Glomerular visceral epithelial cell (primary cell): Measurements from ENCODE around the gene PKHD1.
"Not testable (repeated sequence)": the region's sequence is repeated elsewhere in the genome, so short reads cannot be mapped to it uniquely, and the experiment has no call there.

Experiments
- DNase-seq: peaks from one replicate; pipeline ENCODE4 v3.0.0-alpha.2; 2016; ENCODE audit errors: extremely low spot score

PKHD1 gene

DNA sequence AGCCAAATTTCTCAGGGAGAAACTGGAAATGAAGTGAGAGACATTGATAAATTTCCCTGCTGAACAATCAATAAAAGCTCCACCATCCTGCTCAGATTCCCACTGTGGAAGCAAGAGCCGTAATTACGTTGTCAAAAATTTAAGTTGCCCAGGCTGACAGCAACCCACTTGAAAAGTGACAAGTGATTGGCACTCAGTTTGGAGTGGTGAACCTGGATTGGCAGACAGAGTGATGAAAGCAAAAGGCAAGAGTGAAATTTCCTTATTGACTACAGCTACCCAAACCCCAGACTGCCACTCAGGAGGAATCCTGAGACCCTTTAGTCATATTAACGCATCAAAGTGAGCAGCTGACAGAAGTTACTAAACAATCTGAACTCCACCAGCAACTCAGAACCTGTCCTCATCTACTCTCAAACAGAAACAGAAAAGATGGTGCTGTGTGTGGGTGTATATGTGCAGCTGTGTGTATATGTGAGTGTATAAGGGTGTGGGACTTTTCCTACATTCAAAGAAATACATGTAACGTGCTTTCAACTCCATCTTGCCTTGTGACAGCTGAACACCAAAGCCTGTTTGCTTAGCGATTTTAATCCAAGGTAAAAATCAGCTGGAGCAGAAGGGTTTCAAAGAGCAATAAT, 157.4 kb downstream of the PKHD1 start:
- DNase-seq: no peak

DNA sequence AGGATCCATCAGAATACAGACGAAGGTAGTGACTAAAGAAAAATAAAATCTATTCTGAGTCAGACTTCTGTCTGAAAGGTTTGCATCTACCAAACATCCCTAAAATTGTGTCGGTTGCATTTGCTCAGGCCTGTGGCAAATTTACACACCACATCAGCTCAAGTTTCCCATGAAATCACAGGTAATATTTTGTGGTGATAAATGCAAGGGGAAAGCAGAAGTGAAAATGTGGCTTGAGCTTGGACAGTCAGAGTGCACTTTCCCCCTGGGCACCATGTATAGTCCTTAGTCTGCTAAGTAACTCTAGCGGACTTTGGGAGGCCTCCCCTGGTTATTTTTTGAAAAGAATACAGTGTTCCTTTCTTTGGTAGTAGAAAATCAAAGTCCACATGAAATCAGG, 159.1 kb downstream of the PKHD1 start:
- DNase-seq: no peak

GRCh38 chr6:51927450-51927849, 160.0 kb downstream of the PKHD1 start:
- no peak for DNase-seq

DNA sequence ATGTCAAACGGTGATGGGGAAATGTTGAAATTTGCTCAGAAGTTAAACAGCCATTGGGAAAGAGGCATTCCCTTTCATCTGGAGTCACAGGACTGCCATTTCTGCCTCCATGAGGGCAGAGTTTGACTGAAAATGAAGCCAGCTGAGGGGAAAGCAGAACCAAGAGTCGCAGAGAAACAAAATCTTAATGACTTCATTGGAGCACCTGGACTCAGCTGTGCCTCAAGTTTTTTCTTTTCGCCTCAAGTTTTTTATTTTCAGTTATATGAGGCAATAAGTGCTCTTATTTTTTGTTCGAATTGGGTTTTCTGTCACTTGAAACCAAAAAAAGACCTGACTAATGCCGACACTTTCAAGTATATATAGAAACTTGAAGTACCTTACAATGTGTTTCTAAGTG, 161.3 kb downstream of the PKHD1 start:
- no peak for DNase-seq

DNA sequence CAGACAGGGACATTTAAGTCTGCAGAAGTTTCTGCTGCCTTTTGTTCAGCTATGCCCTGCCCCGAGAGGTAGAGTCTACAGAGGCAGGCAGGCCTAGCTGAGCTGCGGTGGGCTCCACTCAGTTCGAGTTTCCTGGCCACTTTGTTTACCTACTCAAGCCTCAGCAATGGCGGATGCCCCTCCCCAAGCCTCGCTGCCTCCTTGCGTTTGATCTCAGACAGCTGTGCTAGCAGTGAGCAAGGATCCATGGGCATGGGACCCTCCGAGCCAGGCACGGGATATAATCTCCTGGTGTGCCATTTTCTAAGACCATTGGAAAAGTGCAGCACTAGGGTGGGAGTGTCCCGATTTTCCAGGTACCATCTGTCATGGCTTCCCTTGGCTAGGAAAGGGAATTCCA, 164.9 kb downstream of the PKHD1 start:
- not testable (repeated sequence) for DNase-seq

GRCh38 chr6:51918347-51918746, 169.1 kb downstream of the PKHD1 start:
- not testable (repeated sequence) for DNase-seq

DNA sequence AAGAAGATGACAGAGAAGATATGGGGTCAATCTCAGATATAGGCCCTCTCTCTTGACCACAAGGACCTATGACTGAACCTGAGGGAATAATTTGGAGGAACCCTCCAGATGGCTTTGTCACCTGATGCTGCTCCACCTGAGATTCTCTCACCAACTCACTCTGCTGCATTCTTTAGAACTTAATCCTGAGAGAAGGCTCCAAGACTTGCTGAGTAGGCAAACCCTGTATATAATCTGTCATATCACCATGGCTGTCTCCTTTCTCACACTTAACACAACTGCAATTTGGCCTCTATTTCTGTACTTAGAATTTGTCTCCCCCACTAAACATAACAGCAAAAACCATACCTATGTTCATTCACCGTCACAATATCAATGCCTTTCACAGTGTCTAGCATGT, 172.3 kb downstream of the PKHD1 start:
- DNase-seq: no peak

- no peak for DNase-seq
Observed at GRCh38 chr6:51913265-51913664, 174.1 kb downstream of the PKHD1 start.

DNA sequence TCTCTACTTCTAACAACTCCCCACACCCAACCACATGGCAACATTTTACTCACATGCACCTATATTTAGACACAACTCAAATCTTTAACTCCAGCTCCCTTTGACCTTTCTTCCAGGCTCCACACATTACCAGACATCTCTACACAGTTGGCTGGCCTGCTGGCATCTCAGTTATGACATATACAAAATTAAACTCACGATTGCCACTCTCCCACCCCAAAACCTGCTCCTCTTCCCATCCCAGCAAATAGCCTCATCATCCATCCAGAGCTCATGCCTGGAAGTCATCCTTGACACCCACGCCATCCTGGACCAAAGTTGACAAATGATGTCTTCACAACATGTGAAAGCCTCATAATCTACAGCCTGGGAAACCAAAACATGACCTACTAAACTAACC, 176.6 kb downstream of the PKHD1 start:
- no peak for DNase-seq

DNA sequence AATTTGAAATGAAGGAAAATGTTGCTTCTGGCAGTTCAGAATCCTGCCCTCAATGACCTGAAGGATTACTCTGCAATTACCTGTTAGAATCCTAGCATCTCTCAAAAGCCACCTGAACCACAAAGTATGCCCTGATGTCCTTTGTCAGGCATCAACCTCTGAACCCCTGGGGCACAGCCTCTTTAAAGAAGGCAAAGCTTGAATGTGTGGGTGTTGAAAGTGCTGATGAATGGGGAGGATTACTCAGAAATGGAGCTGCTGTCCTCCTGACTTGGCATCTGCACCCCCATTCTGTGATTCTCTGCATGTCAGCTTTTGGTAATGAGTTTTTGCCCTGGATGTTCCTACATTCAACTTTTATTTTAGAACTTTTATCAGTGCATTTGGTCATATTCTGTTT, 179.2 kb downstream of the PKHD1 start:
- DNase-seq: no peak

DNA sequence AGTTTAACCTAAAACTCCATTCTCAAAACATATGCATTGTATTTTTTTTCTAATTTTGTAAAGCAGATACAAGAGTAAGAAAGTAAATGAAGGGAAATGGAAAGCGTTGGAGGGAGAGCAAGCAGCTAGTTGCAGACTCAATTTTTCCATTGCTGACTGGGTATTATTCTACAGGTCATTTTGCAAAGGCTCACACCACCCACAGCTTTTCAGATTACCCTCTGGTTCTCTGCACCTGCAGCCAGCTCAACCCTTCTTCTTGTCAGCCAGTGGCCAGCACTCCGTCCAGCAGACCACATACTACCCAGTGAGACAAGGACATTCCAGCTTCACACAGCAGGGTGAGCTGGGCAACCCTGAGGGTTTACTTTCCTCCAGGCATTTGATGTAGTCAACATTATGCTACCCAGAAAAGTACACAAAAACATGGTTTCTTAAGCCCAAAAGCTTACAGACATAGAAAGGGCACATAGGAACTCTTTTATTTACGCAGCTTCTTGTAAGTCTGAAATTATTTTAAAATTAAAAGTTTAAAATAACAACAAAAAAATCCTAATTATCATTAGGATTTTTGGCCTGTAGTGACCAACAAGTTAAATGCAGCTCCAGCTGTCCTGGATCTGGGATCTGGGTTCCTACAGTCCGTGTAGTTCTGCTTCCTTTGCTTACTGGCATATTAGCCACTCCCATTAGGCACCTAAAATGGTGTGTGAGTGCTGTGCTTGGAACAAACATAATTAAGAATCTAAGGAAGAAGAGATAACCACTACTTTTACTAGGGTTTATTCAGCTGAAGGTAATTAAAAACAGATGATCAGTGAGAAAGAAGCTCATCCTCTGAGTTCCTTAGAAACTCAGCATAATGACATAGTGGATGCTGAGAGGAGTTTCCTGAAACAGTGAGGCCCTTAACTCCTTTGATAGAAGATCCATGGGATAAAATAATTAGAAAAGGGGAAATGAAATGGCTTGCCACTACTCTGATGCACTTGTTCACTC, 185.3 kb downstream of the PKHD1 start:
- DNase-seq: no peak

DNA sequence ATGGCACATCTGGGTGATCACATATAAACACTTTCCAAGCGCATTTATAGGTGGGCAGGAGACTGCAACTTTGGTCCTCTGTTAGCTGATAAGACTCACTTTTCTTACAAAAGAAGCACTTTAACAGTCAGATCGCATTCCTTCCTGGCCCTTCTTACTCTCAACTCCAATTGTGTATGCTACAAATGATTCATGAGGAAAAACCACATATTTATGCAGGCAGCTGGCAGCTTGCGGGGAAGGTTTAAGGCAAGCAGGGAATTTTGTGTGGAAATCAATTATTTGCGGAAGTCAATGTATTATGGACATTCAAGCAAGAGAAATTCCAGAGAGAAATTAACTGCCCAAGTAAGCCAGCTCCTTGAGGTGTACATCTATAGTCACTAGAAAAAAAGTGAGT, 194.0 kb downstream of the PKHD1 start:
- no peak for DNase-seq

DNA sequence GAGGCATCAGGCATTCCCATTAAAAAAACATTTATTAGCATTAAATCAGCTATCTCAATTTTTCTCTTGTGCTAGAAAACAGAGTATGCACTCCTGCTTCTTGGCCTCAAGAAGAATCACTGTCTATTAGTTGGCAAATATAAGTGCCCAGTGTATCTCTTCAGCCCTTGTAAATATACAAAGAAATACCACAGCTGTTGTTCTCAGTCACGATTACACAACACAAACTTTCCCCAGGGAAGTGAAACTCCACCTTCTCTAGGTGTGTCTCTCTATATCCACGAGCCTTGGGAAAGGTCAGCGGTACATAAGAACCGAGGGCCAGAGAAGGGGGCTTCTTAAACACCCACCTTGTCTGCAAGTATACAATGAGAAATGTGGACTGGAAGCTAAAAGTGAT, 194.7 kb downstream of the PKHD1 start:
- DNase-seq: no peak

DNA sequence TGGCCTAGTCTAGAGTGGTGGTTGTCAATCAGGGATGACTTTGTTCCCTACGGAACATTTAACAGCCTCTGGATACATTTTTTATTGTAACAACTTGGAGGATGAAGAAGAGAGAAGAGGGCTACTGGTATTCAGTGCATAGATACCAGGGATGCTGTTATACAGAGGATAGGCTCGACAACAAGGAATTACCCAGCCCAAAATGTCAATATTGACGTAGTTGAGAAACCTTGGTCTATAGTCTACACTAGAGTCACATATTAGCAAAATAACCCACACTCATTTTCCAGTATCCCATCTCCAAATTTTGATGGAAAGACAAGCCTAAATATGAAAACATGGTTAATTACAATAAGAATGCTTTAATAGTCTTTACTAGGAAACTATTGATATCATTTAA, 195.1 kb downstream of the PKHD1 start:
- no peak for DNase-seq

DNA sequence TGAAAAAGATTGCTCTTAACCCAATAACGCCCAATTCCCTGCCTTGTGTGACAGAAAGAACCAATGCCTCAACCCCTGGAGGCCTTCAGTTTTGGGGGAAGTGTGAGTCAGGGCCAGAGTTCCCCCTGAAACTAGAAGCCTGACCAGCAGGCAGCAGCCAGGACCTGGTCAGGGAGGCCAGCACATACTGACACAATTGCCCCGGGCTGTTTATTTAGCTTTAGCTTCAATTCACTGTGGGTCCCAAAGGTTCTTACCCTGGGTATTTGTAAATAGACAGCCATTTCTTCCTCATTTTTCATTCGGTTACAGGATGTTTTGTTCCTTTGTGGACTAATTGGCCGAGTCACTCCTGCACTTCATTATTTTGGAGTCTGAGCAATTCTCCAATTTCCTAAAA, 195.6 kb downstream of the PKHD1 start:
- no peak for DNase-seq

DNA sequence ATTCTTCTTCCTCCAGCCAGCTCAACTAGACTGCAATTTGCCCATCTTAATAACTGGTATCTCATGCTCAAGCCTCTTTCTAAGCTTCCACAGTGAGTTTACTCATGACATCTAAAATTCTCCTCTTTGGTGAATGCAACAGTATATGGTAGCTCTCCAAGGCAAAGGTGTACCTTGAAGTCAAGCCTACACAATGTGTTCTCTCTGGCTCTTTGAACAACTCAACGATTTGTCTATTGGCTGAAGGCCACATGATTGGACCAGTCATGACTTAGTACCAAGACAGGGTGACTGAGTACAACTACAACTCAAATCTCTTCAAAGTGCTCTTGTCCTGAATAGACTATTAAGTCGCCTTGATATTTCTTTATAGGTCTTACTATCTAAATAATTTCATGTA, 199.6 kb downstream of the PKHD1 start:
- no peak for DNase-seq

DNA sequence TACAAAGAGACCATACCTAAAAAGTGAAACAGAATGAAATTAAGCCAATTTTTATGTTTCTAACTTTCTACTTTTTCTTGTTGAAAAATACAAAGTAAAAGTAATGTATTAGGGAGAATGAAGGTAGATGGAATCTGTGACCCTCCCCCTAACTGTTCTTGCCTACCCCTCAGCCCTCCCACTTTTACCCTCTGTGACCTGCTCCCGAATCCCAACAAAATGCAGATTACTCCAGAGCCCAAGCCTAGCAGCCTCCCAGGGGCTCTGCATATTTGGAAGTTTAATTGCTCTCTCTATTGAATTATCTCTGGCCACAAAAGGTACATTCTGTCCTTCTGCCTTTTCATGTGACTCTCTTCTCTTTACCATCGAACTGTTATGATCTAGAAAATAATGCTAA, 201.5 kb downstream of the PKHD1 start:
- no peak for DNase-seq

DNA sequence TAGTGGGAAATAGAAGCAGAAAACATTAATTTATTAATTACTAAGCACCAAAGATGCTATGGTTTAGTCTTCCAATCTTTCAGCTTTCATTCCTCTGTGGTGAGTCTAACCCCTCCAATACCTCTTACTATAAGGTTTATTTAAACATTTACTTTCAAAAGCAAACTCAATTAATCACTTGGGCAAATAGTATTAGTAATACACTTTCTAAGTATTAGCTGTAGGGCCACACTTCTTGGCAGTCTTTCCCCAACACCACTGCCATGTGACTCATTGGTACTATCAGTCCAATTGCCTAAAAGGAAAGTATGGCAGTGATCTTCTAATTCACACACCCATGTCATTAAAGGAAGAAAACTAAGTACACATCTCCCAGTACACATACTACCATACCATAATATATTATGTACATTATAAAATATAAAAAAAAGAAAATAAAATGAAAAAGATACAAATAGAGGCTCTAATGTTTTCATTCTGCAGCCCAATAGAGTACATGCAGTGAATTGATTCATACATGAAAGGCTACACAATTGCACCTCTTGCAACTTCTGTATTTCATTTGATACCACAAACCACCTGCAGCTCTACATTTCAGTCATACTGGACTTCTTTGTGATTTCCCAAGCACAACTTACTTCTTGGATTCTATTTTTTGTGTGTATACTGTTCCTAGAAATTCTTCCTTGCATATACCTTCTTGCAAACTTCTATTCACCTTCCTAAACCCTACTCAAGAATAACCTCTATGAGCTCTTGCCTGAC, 218.6 kb downstream of the PKHD1 start:
- no peak for DNase-seq

DNA sequence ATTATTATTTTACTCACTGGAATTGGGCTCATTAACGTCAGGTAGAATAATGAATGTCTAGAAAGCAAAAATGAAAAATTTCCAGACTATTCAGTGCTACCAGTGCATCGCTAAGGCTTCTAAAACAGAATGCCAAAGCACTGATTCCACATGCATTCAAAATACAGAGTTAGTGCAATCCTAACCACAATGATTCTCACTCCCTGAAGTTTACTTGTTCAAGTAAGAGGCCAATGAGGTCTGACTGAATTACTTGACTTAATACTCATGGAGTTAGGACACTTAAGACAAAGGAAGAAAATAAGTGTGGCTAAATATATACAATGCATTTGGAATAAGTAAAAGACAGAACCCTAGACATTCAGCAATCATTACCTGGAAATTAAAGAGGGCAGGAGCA, 220.5 kb downstream of the PKHD1 start:
- no peak for DNase-seq

DNA sequence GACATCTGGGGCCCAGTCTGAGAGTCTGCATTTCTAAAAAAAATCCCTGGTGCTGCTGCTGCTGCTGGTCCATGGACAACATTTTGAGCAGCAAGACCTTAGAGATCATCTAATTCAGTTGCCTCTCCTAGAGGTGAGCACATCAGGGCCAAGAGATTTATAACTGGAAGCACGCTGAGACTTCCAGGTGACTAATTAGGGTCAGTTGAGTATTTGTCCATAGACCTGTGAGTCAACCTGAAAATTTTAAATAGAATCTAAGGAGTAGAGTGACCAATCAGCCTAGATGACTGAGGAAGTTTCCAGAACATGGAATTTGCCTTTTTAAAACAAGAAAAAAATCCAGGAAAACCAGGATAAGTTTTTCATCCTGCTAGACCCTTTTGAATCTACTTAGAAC, 221.4 kb downstream of the PKHD1 start:
- no peak for DNase-seq

GRCh38 chr6:51865176-51865575, 222.2 kb downstream of the PKHD1 start:
- no peak for DNase-seq

GRCh38 chr6:51857134-51857533, 230.3 kb downstream of the PKHD1 start:
- DNase-seq: no peak

- no peak for DNase-seq
Observed at GRCh38 chr6:51856508-51856907, 230.9 kb downstream of the PKHD1 start.
